Sigmoid colon (tissue), 7 donors: ENCODE data around the gene RBM3. TPM values are rescaled to one million over a fixed set of nuclear protein-coding genes. Genes with fewer than 3 reads are reported as not detected.

Experiments
- DNase-seq: peaks from one replicate; pipeline ENCODE4 v3.0.0-alpha.2; 2019
- H3K27ac ChIP-seq, 4 donors: fragments of 200-600 bp; sonication (generic); one replicate each; pipeline ENCODE4 v1.5.1; 2016 to 2019; ENCODE audit warnings: mild to moderate bottlenecking in 1 of 4
- H3K27me3 ChIP-seq, 3 donors: fragments of 200-600 bp; sonication (generic); one replicate each; pipeline ENCODE4 v1.5.1; 2019; ENCODE audit warnings: mild to moderate bottlenecking in 1 of 3
- H3K36me3 ChIP-seq, 4 donors: fragments of 200-600 bp; sonication (generic); one replicate each; pipeline ENCODE4 v1.5.1; 2016 to 2019
- H3K4me1 ChIP-seq, 4 donors: fragments of 200-600 bp; sonication (generic); one replicate each; pipeline ENCODE4 v1.5.1; 2017 to 2019
- H3K4me3 ChIP-seq, 4 donors: fragments of 200-600 bp; sonication (generic); one replicate each; pipeline ENCODE4 v1.5.1; 2017 to 2019; ENCODE audit warnings: mild to moderate bottlenecking in 2 of 4, moderate library complexity in 1 of 4
- H3K9me3 ChIP-seq, 4 donors: fragments of 200-600 bp in 3 of 4; sonication (generic) in 3 of 4; one replicate each; pipeline versions ENCODE4 v1.5.1 to v1.6.1; 2013 to 2019
- EP300 ChIP-seq, 4 donors: sonication (generic); formaldehyde crosslinking; IDR thresholded peaks; one replicate each; pipeline ENCODE4 v1.6.1; 2017; ENCODE audit warnings: antibody characterized with exemption in 4 of 4
- POLR2A ChIP-seq, 2 donors: fragments of 450-650 bp; IDR thresholded peaks; one replicate each; pipeline ENCODE4 v1.6.1; 2016; ENCODE audit warnings: antibody characterized with exemption in 2 of 2, mild to moderate bottlenecking in 2 of 2, moderate library complexity in 2 of 2
- POLR2AphosphoS5 ChIP-seq, 4 donors: sonication (generic); formaldehyde crosslinking; IDR thresholded peaks; one replicate each; pipeline ENCODE4 v1.6.1; 2017; ENCODE audit warnings: antibody characterized with exemption in 4 of 4
- WGBS, 2 donors: extraction: QIAGEN DNeasy Blood & Tissue Kit; methylation state at CpG; one replicate each; pipeline ENCODE4 v1.1.7; 2013; 5-methylcytosine and 5-hydroxymethylcytosine counted together
- intact Hi-C: fragments of 100-400 bp; cut with DNase I; formaldehyde crosslinking; loops from one replicate; pipeline ENCODE4 v1.15.1; 2023
- polyA plus RNA-seq, 3 donors: library from polyadenylated mRNA; stranded (reverse); fragments of 200-250 nt; gene quantifications; one replicate each; pipeline ENCODE4 v1.2.3, GENCODE V29; 2013
- total RNA-seq, 4 donors: library from RNA; depleted of rRNA; stranded (reverse); fragments of >200 nt; gene quantifications; one replicate each; pipeline ENCODE4 v1.1.0, GENCODE V29; 2016
- TF ChIP-seq, protein P1 (sequence below), 4 experiments: fragments of 450-650 bp in 3 of 4; fragments of 200-600 bp in 1 of 4; IDR thresholded peaks; one replicate each; pipeline ENCODE4 v1.5.1; 2016 to 2019; ENCODE audit warnings: antibody characterized with exemption in 4 of 4, mild to moderate bottlenecking in 3 of 4, moderate library complexity in 2 of 4
- donor health status: healthy with polysubstance abuse.
- donor health status: Bipolar disorder and iron deficiency.
- donor health status: healthy.

Gene RBM3
- total and polyA plus RNA-seq, 7 donors = 83.9 to 217 (median 153) TPM

- DNase-seq = no peak
- Histone ChIP-seq H3K36me3 (peaks cover 5 to 41% (median 21%) of the 10 kb centered on the region in 4 donors), H3K9me3 (no peaks in the 10 kb centered on the region), H3K27me3 (no peaks in the 10 kb centered on the region), H3K4me1 (peaks cover 0 to 15% (median 14%) of the 10 kb centered on the region in 4 donors), H3K4me3 (peak overlapping the region in 3 of 4 donors; percentile 72 to 76 (median 74)), H3K27ac (peak overlapping the region; percentile 95 to 99 (median 96))
- 74 to 85% methylated on average over 13 of the region's 13 CpGs for WGBS, 2 donors
- TF ChIP-seq, protein P1, sequence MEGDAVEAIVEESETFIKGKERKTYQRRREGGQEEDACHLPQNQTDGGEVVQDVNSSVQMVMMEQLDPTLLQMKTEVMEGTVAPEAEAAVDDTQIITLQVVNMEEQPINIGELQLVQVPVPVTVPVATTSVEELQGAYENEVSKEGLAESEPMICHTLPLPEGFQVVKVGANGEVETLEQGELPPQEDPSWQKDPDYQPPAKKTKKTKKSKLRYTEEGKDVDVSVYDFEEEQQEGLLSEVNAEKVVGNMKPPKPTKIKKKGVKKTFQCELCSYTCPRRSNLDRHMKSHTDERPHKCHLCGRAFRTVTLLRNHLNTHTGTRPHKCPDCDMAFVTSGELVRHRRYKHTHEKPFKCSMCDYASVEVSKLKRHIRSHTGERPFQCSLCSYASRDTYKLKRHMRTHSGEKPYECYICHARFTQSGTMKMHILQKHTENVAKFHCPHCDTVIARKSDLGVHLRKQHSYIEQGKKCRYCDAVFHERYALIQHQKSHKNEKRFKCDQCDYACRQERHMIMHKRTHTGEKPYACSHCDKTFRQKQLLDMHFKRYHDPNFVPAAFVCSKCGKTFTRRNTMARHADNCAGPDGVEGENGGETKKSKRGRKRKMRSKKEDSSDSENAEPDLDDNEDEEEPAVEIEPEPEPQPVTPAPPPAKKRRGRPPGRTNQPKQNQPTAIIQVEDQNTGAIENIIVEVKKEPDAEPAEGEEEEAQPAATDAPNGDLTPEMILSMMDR (IDR thresholded peaks at IDR 0.05) = no peak
- no peak for TF ChIP-seq POLR2AphosphoS5 (IDR thresholded peaks at IDR 0.05)
- TF ChIP-seq EP300 (IDR thresholded peaks at IDR 0.05) = no peak
- TF ChIP-seq POLR2A (IDR thresholded peaks at IDR 0.05) = no peak
- intact Hi-C loops = loop anchor here (2.0 kb wide), 1 partner anchor 23 kb away; no protein-coding TSS in a partner anchor
These were observed 1.4 kb downstream of the RBM3 start for GRCh38 chrX:48575642-48576041.

GRCh38 chrX:48576108-48576507, 1.8 kb downstream of the RBM3 start:
- intact Hi-C loops = no loop called here
- 49 to 70% methylated on average over 6 of the region's 6 CpGs for WGBS, 2 donors
- Histone ChIP-seq H3K4me1 (peaks cover 0 to 15% (median 14%) of the 10 kb centered on the region in 4 donors), H3K27ac (peak overlapping the region; percentile 95 to 99 (median 96)), H3K9me3 (no peaks in the 10 kb centered on the region), H3K4me3 (peak overlapping the region in 2 of 4 donors; percentile 72 to 76), H3K27me3 (no peaks in the 10 kb centered on the region), H3K36me3 (peaks cover 5 to 41% (median 21%) of the 10 kb centered on the region in 4 donors)
- TF ChIP-seq POLR2A (IDR thresholded peaks at IDR 0.05) (no peak), EP300 (IDR thresholded peaks at IDR 0.05) (no peak), POLR2AphosphoS5 (IDR thresholded peaks at IDR 0.05) (no peak)
- TF ChIP-seq, protein P1 (IDR thresholded peaks at IDR 0.05) = no peak
- DNase-seq = no peak

- peaks cover 0 to 15% (median 14%) of the 10 kb centered on the region in 4 donors for H3K4me1 ChIP-seq
- H3K27me3 ChIP-seq = no peaks in the 10 kb centered on the region
- no peak overlapping the region for H3K27ac ChIP-seq
- H3K9me3 ChIP-seq = no peaks in the 10 kb centered on the region
- WGBS, 2 donors = 69 to 91% methylated on average over 2 of the region's 2 CpGs
- intact Hi-C loops = no loop called here
- H3K4me3 ChIP-seq = no peak overlapping the region
- peaks cover 5 to 41% (median 21%) of the 10 kb centered on the region in 4 donors for H3K36me3 ChIP-seq
- no peak for DNase-seq
- TF ChIP-seq, protein P1 (IDR thresholded peaks at IDR 0.05) = no peak
- no peak for TF ChIP-seq POLR2A (IDR thresholded peaks at IDR 0.05)
- no peak for TF ChIP-seq POLR2AphosphoS5 (IDR thresholded peaks at IDR 0.05)
- no peak for TF ChIP-seq EP300 (IDR thresholded peaks at IDR 0.05)
These were observed 4.4 kb downstream of the RBM3 start for GRCh38 chrX:48578661-48579128.

DNA sequence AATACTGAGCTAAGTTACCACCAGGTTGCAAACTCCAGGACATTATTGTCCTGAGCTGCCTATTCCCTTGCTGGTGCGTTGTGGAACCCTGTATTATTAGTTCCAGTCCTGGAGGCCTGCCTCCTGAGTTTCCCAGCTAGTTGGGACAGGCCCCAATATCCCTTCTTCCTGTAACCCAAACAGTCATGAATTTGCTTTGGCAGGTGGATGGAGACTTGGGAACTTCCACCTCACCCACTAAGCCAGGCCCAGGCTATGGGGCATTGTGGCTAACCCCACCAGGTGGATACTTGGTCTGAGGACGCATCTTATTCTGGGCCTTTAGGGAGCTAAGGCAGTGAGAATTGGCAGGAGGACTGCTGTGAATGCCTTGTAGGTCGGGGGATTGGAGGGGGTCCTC, 5.0 kb downstream of the RBM3 start:
- intact Hi-C loops = no loop called here
- no peaks in the 10 kb centered on the region for H3K9me3 ChIP-seq
- peaks cover 5 to 41% (median 21%) of the 10 kb centered on the region in 4 donors for H3K36me3 ChIP-seq
- H3K4me3 ChIP-seq = no peak overlapping the region
- DNase-seq = no peak
- TF ChIP-seq, protein P1 (IDR thresholded peaks at IDR 0.05) = no peak
- TF ChIP-seq EP300 (IDR thresholded peaks at IDR 0.05) (no peak), POLR2A (IDR thresholded peaks at IDR 0.05) (no peak), POLR2AphosphoS5 (IDR thresholded peaks at IDR 0.05) (no peak)
- no peaks in the 10 kb centered on the region for H3K27me3 ChIP-seq
- no peak overlapping the region for H3K27ac ChIP-seq
- peaks cover 0 to 15% (median 14%) of the 10 kb centered on the region in 4 donors for H3K4me1 ChIP-seq
- WGBS, 2 donors = 91 to 92% methylated on average over 3 of the region's 3 CpGs

DNA sequence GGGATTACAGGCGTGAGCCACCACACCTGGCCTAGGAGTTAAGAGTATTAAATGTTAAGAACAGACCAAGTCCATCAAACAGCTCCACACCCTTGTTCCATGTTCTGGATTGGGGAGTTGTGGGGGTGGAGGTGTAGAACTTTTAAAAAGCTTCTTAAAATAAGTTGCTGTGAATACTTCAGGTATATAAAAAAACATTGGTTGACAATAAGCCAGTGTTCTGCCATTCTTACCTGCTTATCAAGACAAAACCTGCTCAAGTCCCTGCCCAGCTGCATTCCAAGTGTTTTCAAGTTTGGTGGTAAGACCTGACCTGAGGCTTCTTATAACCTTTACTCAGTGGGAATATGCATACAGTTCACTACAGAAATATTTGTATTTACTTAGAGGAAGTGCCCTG, 6.4 kb downstream of the RBM3 start:
- TF ChIP-seq EP300 (IDR thresholded peaks at IDR 0.05) (no peak), POLR2AphosphoS5 (IDR thresholded peaks at IDR 0.05) (no peak), POLR2A (IDR thresholded peaks at IDR 0.05) (no peak)
- H3K27me3 ChIP-seq = no peaks in the 10 kb centered on the region
- WGBS, 2 donors = 82 to 100% methylated on average over 1 of the region's 1 CpG

More for the DNA sequence above, 6.4 kb downstream of the RBM3 start:
- Histone ChIP-seq H3K4me1 (peaks cover 0 to 10% (median 8%) of the 10 kb centered on the region in 4 donors), H3K4me3 (no peak overlapping the region), H3K27ac (no peak overlapping the region), H3K9me3 (no peaks in the 10 kb centered on the region), H3K36me3 (peaks cover 5 to 36% (median 18%) of the 10 kb centered on the region in 4 donors)
- no peak for DNase-seq
- intact Hi-C loops = no loop called here
